HG03439 (cell line): Measurements from ENCODE around the gene MAP2K6.

Experiments used
- ATAC-seq: cut with Tn5 transposase; IDR thresholded peaks from one replicate; pipeline ENCODE4 v1.9.1; 2021; ENCODE audit warnings: mild to moderate bottlenecking, moderate library complexity; ENCODE audit not compliant: unreplicated experiment

Gene MAP2K6

GRCh38 chr17:69574257-69575197 lies 160.0 kb downstream of the MAP2K6 start:
- no peak for ATAC-seq

- no peak for ATAC-seq
Observed at GRCh38 chr17:69575346-69575761, 160.9 kb downstream of the MAP2K6 start.

GRCh38 chr17:69577098-69577497 lies 162.6 kb downstream of the MAP2K6 start:
- ATAC-seq, result no peak

GRCh38 chr17:69578385-69578936 lies 164.0 kb downstream of the MAP2K6 start:
- ATAC-seq, result no peak

- no peak for ATAC-seq
Observed at GRCh38 chr17:69579961-69580677, 165.6 kb downstream of the MAP2K6 start.

- ATAC-seq, result peak; percentile 74
Observed at GRCh38 chr17:69581061-69581961, 166.8 kb downstream of the MAP2K6 start.

GRCh38 chr17:69588316-69588715 lies 173.8 kb downstream of the MAP2K6 start:
- ATAC-seq, result no peak

- ATAC-seq, result no peak
Observed at GRCh38 chr17:69588827-69589239, 174.3 kb downstream of the MAP2K6 start.

GRCh38 chr17:69590671-69591070 lies 176.2 kb downstream of the MAP2K6 start:
- ATAC-seq, result no peak

GRCh38 chr17:69592692-69593350 lies 178.3 kb downstream of the MAP2K6 start:
- no peak for ATAC-seq

- no peak for ATAC-seq
Observed at GRCh38 chr17:69593351-69593715, 178.8 kb downstream of the MAP2K6 start.

GRCh38 chr17:69593716-69594115 lies 179.2 kb downstream of the MAP2K6 start:
- no peak for ATAC-seq

GRCh38 chr17:69594641-69595040 lies 180.1 kb downstream of the MAP2K6 start:
- ATAC-seq, result no peak

- ATAC-seq, result no peak
Observed at GRCh38 chr17:69596141-69596540, 181.6 kb downstream of the MAP2K6 start.

GRCh38 chr17:69597898-69598692 lies 183.6 kb downstream of the MAP2K6 start:
- ATAC-seq, result no peak

- ATAC-seq, result no peak
Observed at GRCh38 chr17:69602972-69603371, 188.5 kb downstream of the MAP2K6 start.
